HepG2 (cell line): ENCODE data around the gene GNMT. TPM values are rescaled to one million over a fixed set of nuclear protein-coding genes. Genes with fewer than 3 reads are reported as not detected.

Experiments used
- KDM1A ChIP-seq: IDR thresholded peaks from 2 replicates; pipeline ENCODE4 v1.6.1; 2016; ENCODE audit warnings: missing compliant biosample characterization
- MAZ ChIP-seq, 2 experiments: sonication (generic) in 1 of 2; formaldehyde crosslinking in 1 of 2; IDR thresholded peaks; 2 replicates each; pipeline versions ENCODE4 v1.5.0 to v1.6.1; 2012 to 2020; ENCODE audit warnings: low read depth in 2 of 2, mild to moderate bottlenecking in 2 of 2, borderline replicate concordance in 1 of 2, improper control_type of control experiment in 1 of 2, low read length in 1 of 2, missing genetic modification reagents in 1 of 2, moderate library complexity in 1 of 2
- MED8 ChIP-seq: sonication (generic); formaldehyde crosslinking; IDR thresholded peaks from 2 replicates; pipeline ENCODE4 v1.8.1; 2023; ENCODE audit warnings: mild to moderate bottlenecking, missing genetic modification reagents; ENCODE audit not compliant: insufficient replicate concordance
- RFXANK ChIP-seq: IDR thresholded peaks from 2 replicates; pipeline ENCODE4 v1.6.1; 2016
- SAP130 ChIP-seq: IDR thresholded peaks from 2 replicates; pipeline ENCODE4 v1.6.1; 2016; ENCODE audit warnings: low read depth
- ZNF451 ChIP-seq: sonication (generic); formaldehyde crosslinking; IDR thresholded peaks from 2 replicates; pipeline ENCODE4 v1.5.0; 2020; ENCODE audit warnings: mild to moderate bottlenecking, missing genetic modification reagents
- ZNF501 ChIP-seq: sonication (generic); formaldehyde crosslinking; IDR thresholded peaks from 2 replicates; pipeline ENCODE4 v1.5.1; 2020; ENCODE audit warnings: mild to moderate bottlenecking, moderate library complexity, missing genetic modification reagents
- ZNF75D ChIP-seq: sonication (generic); formaldehyde crosslinking; IDR thresholded peaks from 2 replicates; pipeline ENCODE4 v1.8.1; 2023; ENCODE audit warnings: missing genetic modification reagents, mild to moderate bottlenecking, borderline replicate concordance
- ZNF781 ChIP-seq: sonication (generic); formaldehyde crosslinking; IDR thresholded peaks from 2 replicates; pipeline ENCODE4 v1.5.1; 2020; ENCODE audit warnings: borderline replicate concordance, mild to moderate bottlenecking, missing genetic modification reagents; ENCODE audit errors: not compliant biosample characterization
- ZNF878 ChIP-seq: sonication (generic); formaldehyde crosslinking; IDR thresholded peaks from 2 replicates; pipeline ENCODE4 v1.8.1; 2023; ENCODE audit warnings: mild to moderate bottlenecking, missing genetic modification reagents, moderate library complexity
- polyA plus RNA-seq, 8 experiments: library from polyadenylated mRNA; depleted of rRNA in 3 of 8; stranded (reverse) in 7 of 8; unstranded in 1 of 8; fragments of >200 nt; fragmentation: Illumina TruSeq in 4 of 8; extraction: Trizol in 4 of 8; gene quantifications; 2 replicates each; pipeline versions ENCODE4 v1.2.1 to v1.2.3, GENCODE V29; 2011 to 2016; ENCODE audit warnings: low read depth in 4 of 8, missing spikeins in 1 of 8, mixed read lengths in 1 of 8; ENCODE audit not compliant: insufficient read depth in 1 of 8
- total RNA-seq, 5 experiments: library from RNA; depleted of rRNA; stranded (reverse); fragments of >200 nt; fragmentation: Illumina TruSeq; extraction: Trizol; gene quantifications; 2 replicates each; pipeline ENCODE4 v1.2.3, GENCODE V29; 2016; ENCODE audit warnings: low read depth in 1 of 5
- TF ChIP-seq, protein P1 (sequence below): sonication (generic); formaldehyde crosslinking; IDR thresholded peaks from 2 replicates; pipeline ENCODE4 v1.5.1; 2020; ENCODE audit warnings: mild to moderate bottlenecking, moderate library complexity, missing genetic modification reagents
- TF ChIP-seq, protein P2 (sequence below), 2 experiments: fragments of 450-650 bp in 1 of 2; sonication (generic) in 1 of 2; formaldehyde crosslinking; IDR thresholded peaks; 2 replicates each; pipeline versions ENCODE4 v1.5.0 to v1.8.0; 2020 to 2022; ENCODE audit warnings: mild to moderate bottlenecking in 1 of 2, missing genetic modification reagents in 1 of 2
- TF ChIP-seq, protein P3 (sequence below): IDR thresholded peaks from 2 replicates; pipeline ENCODE4 v1.6.1; 2016; ENCODE audit warnings: low read depth, missing genetic modification reagents, missing compliant biosample characterization
- TF ChIP-seq, protein P4 (sequence below): sonication (generic); formaldehyde crosslinking; IDR thresholded peaks from 2 replicates; pipeline ENCODE4 v1.4.0; 2020; ENCODE audit warnings: mild to moderate bottlenecking, low read depth, missing genetic modification reagents
- TF ChIP-seq, protein P5 (sequence below): sonication (generic); formaldehyde crosslinking; IDR thresholded peaks from 2 replicates; pipeline ENCODE4 v1.8.1; 2023; ENCODE audit warnings: missing genetic modification reagents, mild to moderate bottlenecking, borderline replicate concordance

GNMT gene
- total and polyA plus RNA-seq, 2 of the 13 experiments (the other 11 are each of a cell fraction or from before 2014, with no cell fraction given), result 2.8 to 7.0 TPM

DNA sequence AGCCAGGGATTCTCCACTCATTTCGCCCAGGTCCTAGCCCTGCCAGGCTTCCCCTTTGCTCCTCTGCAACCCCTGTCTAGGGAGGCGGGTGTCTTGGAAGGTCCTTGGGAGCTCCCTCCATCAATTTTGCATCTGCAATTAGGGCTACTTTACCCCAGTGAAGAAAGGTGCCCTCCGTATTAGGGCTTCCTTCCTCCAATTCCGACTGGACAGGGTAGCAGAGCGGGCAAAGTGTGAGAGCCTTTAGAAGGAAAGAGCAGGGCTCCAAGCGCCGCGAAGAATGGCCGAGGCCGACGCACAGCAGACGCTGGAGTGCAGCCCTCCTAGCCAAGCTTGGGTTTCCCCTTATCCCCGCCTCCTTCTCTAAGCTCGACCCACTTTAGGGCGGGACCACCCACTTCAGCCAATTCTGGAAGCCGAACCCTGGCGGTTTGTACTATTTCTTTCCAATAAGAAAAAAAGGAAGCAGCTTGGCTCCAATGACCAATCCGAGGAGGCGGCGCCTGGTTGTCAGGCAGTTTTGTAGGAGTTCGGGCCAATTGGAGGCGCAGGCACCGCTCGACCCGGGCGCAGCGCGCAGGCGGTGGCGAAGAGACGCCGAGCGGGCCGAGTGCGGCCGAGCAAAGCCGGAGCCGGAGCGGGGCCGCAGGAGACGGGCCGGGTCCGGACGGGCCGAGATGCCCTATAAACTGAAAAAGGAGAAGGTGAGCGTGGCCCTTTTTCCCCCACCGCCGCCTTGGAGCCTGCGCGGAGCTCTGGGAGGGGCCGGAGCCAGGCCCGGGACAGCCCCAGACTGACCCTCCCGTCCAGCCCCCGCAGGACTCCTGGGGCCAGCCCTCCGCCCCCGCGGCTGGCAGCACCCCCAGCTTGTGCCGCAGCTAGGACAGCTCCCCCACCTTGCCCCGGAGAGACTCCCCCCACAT is 23.7 kb downstream of the GNMT start, which contains the start of gene PPP2R5D (continued):
- TF ChIP-seq ZNF878 (CRISPR knock-in tag) (no peak), MAZ (IDR thresholded peaks at IDR 0.05; ENCODE audit: borderline replicate concordance, low read depth, low read length) (no peak), MAZ (CRISPR knock-in tag; IDR thresholded peaks at IDR 0.05; ENCODE audit: low read depth) (peak; percentile 59), ZNF451 (CRISPR knock-in tag) (no peak), ZNF781 (CRISPR knock-in tag) (peak; percentile 69), ZNF501 (CRISPR knock-in tag) (peak; percentile 94), SAP130 (CRISPR knock-in tag) (peak; percentile 84), ZNF75D (no peak), KDM1A (CRISPR knock-in tag) (no peak), RFXANK (peak; percentile 100), MED8 (CRISPR knock-in tag) (peak; percentile 86)
- TF ChIP-seq, protein P1, sequence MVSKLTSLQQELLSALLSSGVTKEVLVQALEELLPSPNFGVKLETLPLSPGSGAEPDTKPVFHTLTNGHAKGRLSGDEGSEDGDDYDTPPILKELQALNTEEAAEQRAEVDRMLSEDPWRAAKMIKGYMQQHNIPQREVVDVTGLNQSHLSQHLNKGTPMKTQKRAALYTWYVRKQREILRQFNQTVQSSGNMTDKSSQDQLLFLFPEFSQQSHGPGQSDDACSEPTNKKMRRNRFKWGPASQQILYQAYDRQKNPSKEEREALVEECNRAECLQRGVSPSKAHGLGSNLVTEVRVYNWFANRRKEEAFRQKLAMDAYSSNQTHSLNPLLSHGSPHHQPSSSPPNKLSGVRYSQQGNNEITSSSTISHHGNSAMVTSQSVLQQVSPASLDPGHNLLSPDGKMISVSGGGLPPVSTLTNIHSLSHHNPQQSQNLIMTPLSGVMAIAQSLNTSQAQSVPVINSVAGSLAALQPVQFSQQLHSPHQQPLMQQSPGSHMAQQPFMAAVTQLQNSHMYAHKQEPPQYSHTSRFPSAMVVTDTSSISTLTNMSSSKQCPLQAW (CRISPR knock-in tag), result peak; percentile 79
- TF ChIP-seq, protein P2, sequence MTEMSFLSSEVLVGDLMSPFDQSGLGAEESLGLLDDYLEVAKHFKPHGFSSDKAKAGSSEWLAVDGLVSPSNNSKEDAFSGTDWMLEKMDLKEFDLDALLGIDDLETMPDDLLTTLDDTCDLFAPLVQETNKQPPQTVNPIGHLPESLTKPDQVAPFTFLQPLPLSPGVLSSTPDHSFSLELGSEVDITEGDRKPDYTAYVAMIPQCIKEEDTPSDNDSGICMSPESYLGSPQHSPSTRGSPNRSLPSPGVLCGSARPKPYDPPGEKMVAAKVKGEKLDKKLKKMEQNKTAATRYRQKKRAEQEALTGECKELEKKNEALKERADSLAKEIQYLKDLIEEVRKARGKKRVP (CRISPR knock-in tag; IDR thresholded peaks at IDR 0.05), result no peak
- TF ChIP-seq, protein P3, sequence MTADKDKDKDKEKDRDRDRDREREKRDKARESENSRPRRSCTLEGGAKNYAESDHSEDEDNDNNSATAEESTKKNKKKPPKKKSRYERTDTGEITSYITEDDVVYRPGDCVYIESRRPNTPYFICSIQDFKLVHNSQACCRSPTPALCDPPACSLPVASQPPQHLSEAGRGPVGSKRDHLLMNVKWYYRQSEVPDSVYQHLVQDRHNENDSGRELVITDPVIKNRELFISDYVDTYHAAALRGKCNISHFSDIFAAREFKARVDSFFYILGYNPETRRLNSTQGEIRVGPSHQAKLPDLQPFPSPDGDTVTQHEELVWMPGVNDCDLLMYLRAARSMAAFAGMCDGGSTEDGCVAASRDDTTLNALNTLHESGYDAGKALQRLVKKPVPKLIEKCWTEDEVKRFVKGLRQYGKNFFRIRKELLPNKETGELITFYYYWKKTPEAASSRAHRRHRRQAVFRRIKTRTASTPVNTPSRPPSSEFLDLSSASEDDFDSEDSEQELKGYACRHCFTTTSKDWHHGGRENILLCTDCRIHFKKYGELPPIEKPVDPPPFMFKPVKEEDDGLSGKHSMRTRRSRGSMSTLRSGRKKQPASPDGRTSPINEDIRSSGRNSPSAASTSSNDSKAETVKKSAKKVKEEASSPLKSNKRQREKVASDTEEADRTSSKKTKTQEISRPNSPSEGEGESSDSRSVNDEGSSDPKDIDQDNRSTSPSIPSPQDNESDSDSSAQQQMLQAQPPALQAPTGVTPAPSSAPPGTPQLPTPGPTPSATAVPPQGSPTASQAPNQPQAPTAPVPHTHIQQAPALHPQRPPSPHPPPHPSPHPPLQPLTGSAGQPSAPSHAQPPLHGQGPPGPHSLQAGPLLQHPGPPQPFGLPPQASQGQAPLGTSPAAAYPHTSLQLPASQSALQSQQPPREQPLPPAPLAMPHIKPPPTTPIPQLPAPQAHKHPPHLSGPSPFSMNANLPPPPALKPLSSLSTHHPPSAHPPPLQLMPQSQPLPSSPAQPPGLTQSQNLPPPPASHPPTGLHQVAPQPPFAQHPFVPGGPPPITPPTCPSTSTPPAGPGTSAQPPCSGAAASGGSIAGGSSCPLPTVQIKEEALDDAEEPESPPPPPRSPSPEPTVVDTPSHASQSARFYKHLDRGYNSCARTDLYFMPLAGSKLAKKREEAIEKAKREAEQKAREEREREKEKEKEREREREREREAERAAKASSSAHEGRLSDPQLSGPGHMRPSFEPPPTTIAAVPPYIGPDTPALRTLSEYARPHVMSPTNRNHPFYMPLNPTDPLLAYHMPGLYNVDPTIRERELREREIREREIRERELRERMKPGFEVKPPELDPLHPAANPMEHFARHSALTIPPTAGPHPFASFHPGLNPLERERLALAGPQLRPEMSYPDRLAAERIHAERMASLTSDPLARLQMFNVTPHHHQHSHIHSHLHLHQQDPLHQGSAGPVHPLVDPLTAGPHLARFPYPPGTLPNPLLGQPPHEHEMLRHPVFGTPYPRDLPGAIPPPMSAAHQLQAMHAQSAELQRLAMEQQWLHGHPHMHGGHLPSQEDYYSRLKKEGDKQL, result no peak
- TF ChIP-seq, protein P4, sequence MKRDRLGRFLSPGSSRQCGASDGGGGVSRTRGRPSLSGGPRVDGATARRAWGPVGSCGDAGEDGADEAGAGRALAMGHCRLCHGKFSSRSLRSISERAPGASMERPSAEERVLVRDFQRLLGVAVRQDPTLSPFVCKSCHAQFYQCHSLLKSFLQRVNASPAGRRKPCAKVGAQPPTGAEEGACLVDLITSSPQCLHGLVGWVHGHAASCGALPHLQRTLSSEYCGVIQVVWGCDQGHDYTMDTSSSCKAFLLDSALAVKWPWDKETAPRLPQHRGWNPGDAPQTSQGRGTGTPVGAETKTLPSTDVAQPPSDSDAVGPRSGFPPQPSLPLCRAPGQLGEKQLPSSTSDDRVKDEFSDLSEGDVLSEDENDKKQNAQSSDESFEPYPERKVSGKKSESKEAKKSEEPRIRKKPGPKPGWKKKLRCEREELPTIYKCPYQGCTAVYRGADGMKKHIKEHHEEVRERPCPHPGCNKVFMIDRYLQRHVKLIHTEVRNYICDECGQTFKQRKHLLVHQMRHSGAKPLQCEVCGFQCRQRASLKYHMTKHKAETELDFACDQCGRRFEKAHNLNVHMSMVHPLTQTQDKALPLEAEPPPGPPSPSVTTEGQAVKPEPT (CRISPR knock-in tag), result no peak; the same call in 1 of the 2 replicates
- TF ChIP-seq, protein P5, sequence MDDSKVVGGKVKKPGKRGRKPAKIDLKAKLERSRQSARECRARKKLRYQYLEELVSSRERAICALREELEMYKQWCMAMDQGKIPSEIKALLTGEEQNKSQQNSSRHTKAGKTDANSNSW (CRISPR knock-in tag), result no peak
